Daoy (cell line): ENCODE data around the gene ZNF764. TPM values are rescaled to one million over a fixed set of nuclear protein-coding genes. Genes with fewer than 3 reads are reported as not detected.

Experiments used
- total RNA-seq: library from RNA; depleted of rRNA; stranded (reverse); fragments of >200 nt; shearing (Covaris generic); gene quantifications from 2 replicates; pipeline ENCODE4 v1.2.3, GENCODE V29; 2014; rRNA removed

ZNF764 gene
- total RNA-seq, 1 experiment from 2014 or later, result 4.4 TPM

Other genes with a start within 250 kb of the ZNF764 start
- 63.1 and 64.5 TPM in 2 replicates for gene CD2BP2, start 203.1 kb downstream of the ZNF764 start, total RNA-seq
- gene TBC1D10B, start 187.9 kb downstream of the ZNF764 start, total RNA-seq, result 26.2 and 27.1 TPM in 2 replicates
- gene MYL11, start 183.6 kb downstream of the ZNF764 start, total RNA-seq, result not detected in 2 replicates
- gene SEPTIN1, start 175.8 kb downstream of the ZNF764 start, total RNA-seq, result not detected in 2 replicates
- 6.0 and 6.3 TPM in 2 replicates for gene ZNF48, start 163.0 kb downstream of the ZNF764 start, total RNA-seq
- gene ZNF771, start 150.8 kb downstream of the ZNF764 start, total RNA-seq, result 13.8 and 19.7 TPM in 2 replicates
- 27.3 and 30.3 TPM in 2 replicates for gene DCTPP1, start 128.3 kb downstream of the ZNF764 start, total RNA-seq
- 5.0 and 6.4 TPM in 2 replicates for gene SEPHS2, start 112.5 kb downstream of the ZNF764 start, total RNA-seq
- gene ITGAL, start 85.6 kb downstream of the ZNF764 start, total RNA-seq, result not detected in 2 replicates
- 16.7 and 19.2 TPM in 2 replicates for gene ZNF768, start 31.8 kb downstream of the ZNF764 start, total RNA-seq
- gene ZNF747, start 23.5 kb downstream of the ZNF764 start, total RNA-seq, result 5.5 and 6.9 TPM in 2 replicates
- 7.1 and 15.5 TPM in 2 replicates for gene ZNF688, start 13.3 kb upstream of the ZNF764 start, total RNA-seq
- gene ZNF785, start 27.3 kb upstream of the ZNF764 start, total RNA-seq, result 2.7 and 6.2 TPM in 2 replicates
- gene ZNF689, start 52.0 kb upstream of the ZNF764 start, total RNA-seq, result 7.3 and 7.5 TPM in 2 replicates
- gene PRR14, start 92.6 kb upstream of the ZNF764 start, total RNA-seq, result 2.7 and 6.3 TPM in 2 replicates
- 9.8 and 14.5 TPM in 2 replicates for gene FBRS, start 100.1 kb upstream of the ZNF764 start, total RNA-seq
- 1.6 and 11.3 TPM in 2 replicates for gene SRCAP, start 140.8 kb upstream of the ZNF764 start, total RNA-seq
- gene PHKG2, start 190.1 kb upstream of the ZNF764 start, total RNA-seq, result 16.5 and 24.5 TPM in 2 replicates
- 0.91 and 5.2 TPM in 2 replicates for gene CFAP119, start 203.7 kb upstream of the ZNF764 start, total RNA-seq
- gene RNF40, start 203.9 kb upstream of the ZNF764 start, total RNA-seq, result 57.8 and 58.9 TPM in 2 replicates
- gene ZNF629, start 228.8 kb upstream of the ZNF764 start, total RNA-seq, result 5.0 and 6.5 TPM in 2 replicates